ENCODE data around the gene LIPT2.

GRCh38 chr11:74487875-74488274 is 5.6 kb downstream of the LIPT2 start:
- TF ChIP-seq CTCF (IDR thresholded peaks at IDR 0.05), result peak in 1 of 6 experiments; percentile 18
- TF ChIP-seq POLR2A (IDR thresholded peaks at IDR 0.05), result no peak
